Left ventricle myocardium superior (tissue), 1 donor: ENCODE measurements around the gene KRTAP19-3. TPM values are rescaled to one million over a fixed set of nuclear protein-coding genes. Genes with fewer than 3 reads are reported as not detected.
"Not testable (repeated sequence)": the region's sequence is repeated elsewhere in the genome, so short reads cannot be mapped to it uniquely, and the experiment has no call there.

Experiments used
- ATAC-seq: fragments of 200-7000 bp; cut with Tn5 transposase; one replicate; pipeline ENCODE4 v1.9.1; 2020; ENCODE audit warnings: mild to moderate bottlenecking, moderate library complexity
- DNase-seq: peaks from one replicate; pipeline ENCODE4 v3.0.0-alpha.2; 2020
- intact Hi-C: fragments of 100-400 bp; cut with micrococcal nuclease; formaldehyde crosslinking; loops from one replicate; pipeline ENCODE4 v1.11.0; 2022
- long read RNA-seq: library from polyadenylated mRNA; unstranded; transcript quantifications from one replicate; pipeline ENCODE4 v2.0.0, GENCODE V29; 2021
- total RNA-seq: library from RNA; stranded (reverse); fragmentation: NEBNext Ultra II Directional; extraction: Animal tissue kit (Norgen Biotek cat#: 25700); gene quantifications from one replicate; pipeline ENCODE4 v1.2.1, GENCODE V29; 2021
- donor health status: DM: no; HTN: yes; CAD: no; lungs with severe emphysema.

KRTAP19-3 gene
- not detected for total RNA-seq
- long read RNA-seq: 0 reads

DNA sequence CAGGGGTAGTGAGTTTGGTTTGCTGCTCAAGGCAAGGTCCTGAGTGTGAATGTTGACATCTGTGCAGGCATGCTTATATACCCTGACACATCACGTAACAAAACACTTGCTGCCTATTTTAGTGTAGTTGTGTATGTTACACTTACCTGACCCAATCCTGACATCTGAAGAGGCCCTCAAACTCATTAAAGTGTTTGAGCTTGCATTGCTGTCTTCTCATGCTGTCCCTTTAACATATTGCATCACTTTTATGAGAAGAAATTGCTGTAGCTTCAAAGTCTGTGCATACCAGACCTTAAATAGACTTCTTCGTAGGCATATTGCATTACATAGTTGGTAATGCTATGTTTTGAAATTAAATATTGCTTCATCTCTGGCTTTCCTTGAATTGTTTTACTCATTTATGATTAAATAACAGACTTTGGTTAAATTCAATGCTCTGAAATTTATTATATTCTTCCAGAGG is at the start of gene KRTAP19-3:
KRTAP19-3 (minus strand) TSS at position 51 of the 466 bp plus-strand sequence. CDS start 56 bp downstream, outside the sequence.
- DNase-seq: no peak
- ATAC-seq: no peak
- intact Hi-C loops: no loop called here

DNA sequence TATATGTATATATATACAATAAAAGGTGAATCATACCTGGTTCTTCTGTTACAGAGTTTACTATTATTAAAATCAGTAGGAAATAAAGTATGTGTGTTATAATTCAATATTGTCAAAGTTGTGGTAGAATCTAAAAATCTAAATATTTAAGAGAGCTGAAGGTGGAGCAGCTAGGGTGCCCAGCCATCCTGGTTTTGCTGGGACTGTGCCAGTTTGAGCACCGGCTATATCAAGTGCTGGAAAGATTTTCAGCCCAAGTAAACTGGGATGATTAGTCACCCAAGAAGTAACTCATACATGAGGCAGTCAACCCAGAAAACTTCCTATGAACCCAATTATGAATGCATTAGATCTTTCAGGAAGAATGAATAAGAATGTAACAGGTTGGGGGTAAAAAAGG is 27.1 kb upstream of the KRTAP19-3 start:
- intact Hi-C loops: no loop called here
- DNase-seq: no peak
- ATAC-seq: no peak

- no peak for DNase-seq
- no peak for ATAC-seq
- intact Hi-C loops: no loop called here
Observed at GRCh38 chr21:30515681-30516080, 23.9 kb upstream of the KRTAP19-3 start.

GRCh38 chr21:30505621-30506205 is 13.9 kb upstream of the KRTAP19-3 start:
- ATAC-seq, intact Hi-C loops, DNase-seq: not testable (repeated sequence)

- intact Hi-C loops: no loop called here
- ATAC-seq (no peak), DNase-seq (no peak)
Observed at GRCh38 chr21:30502041-30502440, 10.2 kb upstream of the KRTAP19-3 start, which contains the start of gene KRTAP19-5. TSS of gene KRTAP19-5 (minus strand) at chr21:30502141. CDS start at chr21:30502090, 51 bp downstream.

DNA sequence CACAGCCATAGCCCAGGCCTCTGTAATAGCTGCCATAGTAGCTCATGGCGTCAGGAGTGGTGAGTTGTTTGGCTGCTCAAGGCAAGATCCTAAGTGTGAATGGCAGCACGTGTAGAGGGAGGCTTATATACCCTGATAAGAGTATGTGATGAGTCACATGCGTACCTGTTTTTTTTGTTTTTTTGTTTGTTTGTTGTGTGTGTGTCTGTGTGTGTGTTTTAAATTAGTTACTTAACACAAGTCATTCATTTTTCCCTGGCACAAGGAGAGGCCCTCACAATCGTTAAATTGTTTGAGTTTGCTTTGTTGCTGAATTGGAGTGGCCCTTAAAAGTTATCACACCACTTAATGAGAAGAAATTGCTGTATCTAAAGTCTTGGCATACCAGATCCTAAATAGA is 5.3 kb upstream of the KRTAP19-3 start, which contains the start of gene KRTAP19-4:
KRTAP19-4 (minus strand) TSS at position 101 of the 400 bp plus-strand sequence; CDS start at position 46, 55 bp downstream.
- DNase-seq (no peak), ATAC-seq (no peak)
- intact Hi-C loops: no loop called here

- ATAC-seq (no peak), DNase-seq (no peak)
Observed at GRCh38 chr21:30487336-30487735, 4.5 kb downstream of the KRTAP19-3 start, which contains the start of gene KRTAP19-2. TSS of gene KRTAP19-2 (minus strand) at chr21:30487436. CDS start at chr21:30487348, 88 bp downstream.

GRCh38 chr21:30486180-30486579 is 5.6 kb downstream of the KRTAP19-3 start:
- DNase-seq: no peak
- intact Hi-C loops: no loop called here
- ATAC-seq: no peak

More at GRCh38 chr21:30487336-30487735, 4.5 kb downstream of the KRTAP19-3 start, which contains the start of gene KRTAP19-2:
- intact Hi-C loops: no loop called here

GRCh38 chr21:30482130-30482529 is 9.7 kb downstream of the KRTAP19-3 start:
- ATAC-seq: peak; percentile 88
- intact Hi-C loops: no loop called here
- no peak for DNase-seq

DNA sequence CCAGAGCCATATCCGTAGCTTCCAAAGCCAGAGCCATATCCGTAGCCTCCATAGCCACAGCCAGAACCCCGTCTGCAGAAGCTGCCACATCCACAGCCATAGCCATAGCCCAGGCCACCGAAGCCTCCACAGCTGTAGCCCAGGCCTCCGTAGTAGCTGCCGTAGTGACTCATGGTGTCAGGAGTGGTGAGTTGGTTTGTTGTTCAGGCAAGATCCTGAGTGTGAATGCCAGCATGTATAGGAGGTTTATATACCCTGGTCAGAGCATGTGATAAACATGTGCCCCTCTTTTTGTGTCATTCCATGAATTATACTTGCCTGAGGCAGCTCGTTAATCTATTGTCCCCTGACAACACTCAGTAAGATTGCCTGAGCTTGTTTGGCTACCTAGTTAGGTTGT is 11.7 kb downstream of the KRTAP19-3 start, which contains the start of gene KRTAP19-1:
KRTAP19-1 (minus strand) TSS at position 223 of the 400 bp plus-strand sequence; CDS start at position 173, 50 bp downstream.
- DNase-seq: no peak
- intact Hi-C loops: no loop called here
- no peak for ATAC-seq

DNA sequence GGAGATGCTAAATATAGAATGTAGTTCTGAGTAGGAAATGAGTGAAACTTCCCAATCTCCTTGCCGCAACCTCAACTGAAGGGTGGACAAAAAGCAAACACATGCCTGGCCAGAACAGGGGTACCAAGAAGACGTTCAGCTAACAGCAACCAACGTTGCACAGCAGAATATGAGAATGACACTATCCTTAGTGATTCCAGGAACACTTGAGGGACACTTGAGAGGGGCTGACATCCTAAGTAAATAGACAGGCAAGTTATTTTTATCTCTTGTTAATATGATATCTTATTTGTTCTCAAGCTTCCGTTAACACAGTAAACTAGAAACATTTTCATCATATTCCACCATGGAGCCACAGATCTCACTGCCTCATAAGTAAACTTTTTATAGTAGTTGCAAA is 12.6 kb downstream of the KRTAP19-3 start:
- intact Hi-C loops: no loop called here
- peak; percentile 62 for ATAC-seq

DNA sequence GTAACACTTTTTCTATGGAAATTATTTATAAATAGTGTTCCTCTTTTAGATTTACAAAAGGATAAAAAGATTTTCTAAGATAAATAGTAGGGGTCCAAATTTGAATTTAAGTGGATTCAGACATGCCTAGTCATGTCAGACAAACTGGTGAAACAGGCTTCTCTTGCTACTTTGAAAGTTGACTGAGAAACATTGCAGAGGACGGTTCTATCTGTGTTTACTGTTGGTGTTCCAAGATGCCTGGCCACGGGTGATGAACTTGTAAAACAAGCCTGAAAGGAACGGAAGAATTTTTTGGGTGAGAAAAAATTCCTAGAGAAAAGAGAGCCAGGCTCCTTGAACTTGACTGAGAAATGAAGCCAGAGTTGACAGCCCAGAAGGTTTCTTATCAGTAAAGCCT is 13.8 kb downstream of the KRTAP19-3 start:
- ATAC-seq (no peak), DNase-seq (no peak)
- intact Hi-C loops: no loop called here

More for the DNA sequence above, 12.6 kb downstream of the KRTAP19-3 start:
- DNase-seq: no peak

GRCh38 chr21:30468900-30469714 is 22.7 kb downstream of the KRTAP19-3 start:
- DNase-seq (no peak), ATAC-seq (no peak)
- intact Hi-C loops: no loop called here

DNA sequence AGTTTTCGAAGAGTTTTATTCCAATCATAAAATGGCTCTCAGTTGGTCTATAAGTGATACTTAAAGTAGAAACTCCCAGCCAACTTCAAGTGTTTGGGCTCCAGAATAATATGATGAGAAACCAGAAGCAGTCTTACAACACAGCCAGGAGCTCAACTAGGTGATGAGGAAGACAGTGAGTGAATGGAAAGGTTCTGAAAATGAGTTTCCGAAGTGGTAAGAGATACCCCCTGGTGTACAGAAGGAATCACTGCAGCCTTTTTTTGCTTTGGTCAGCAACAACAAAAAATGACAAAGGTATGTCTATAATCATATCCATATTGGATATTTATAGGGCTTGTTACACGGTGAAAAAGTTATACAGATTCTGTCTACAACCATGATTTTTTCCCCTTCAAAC is 28.1 kb downstream of the KRTAP19-3 start:
- intact Hi-C loops: no loop called here
- no peak for ATAC-seq
- DNase-seq: no peak

GRCh38 chr21:30448514-30448913 is 43.3 kb downstream of the KRTAP19-3 start:
- no peak for ATAC-seq
- no peak for DNase-seq
- intact Hi-C loops: no loop called here

DNA sequence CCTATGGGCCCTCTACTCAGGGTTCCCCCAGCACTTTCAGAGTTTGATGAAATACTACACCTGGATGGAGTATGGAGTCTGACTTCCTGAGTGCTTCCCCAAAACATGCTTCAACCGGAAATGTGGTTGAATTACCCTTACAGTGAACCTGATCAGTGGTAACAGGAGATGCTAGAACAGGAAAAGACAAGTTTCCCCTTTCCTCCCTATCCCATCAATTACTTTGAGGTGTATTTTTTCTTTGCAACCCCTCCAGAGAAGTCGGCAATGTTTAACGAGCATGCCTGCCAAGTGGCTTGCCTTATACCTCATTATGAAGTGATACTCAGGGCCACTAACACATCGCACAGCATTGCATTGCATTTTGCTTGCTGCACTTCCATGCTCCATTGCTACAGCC is 44.8 kb downstream of the KRTAP19-3 start:
- DNase-seq: no peak
- intact Hi-C loops: no loop called here
- no peak for ATAC-seq

GRCh38 chr21:30444204-30444603 is 47.6 kb downstream of the KRTAP19-3 start:
- ATAC-seq (peak; percentile 78), DNase-seq (no peak)
- intact Hi-C loops: loop anchor here (2.0 to 5.0 kb wide), 2 partner anchors 289 to 643 kb away; no protein-coding TSS in a partner anchor

DNA sequence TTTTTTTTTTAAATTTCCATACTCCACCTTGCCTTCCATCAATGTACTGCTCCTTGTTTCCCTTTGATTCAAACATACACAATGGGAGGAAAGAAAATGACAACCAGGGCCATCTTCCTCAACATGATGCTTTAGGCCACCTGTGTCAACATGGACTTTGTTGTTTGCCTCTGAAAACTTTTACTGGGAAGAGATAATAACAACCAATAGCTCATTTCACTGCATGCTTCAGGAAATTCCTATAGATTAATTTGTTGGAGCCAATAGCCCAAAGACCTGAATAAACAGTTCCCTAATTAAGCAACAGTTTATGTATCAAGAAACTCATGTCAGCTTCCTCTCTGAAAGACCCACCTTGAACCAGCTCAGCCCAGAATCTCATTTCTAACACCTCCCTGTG is 48.6 kb downstream of the KRTAP19-3 start:
- intact Hi-C loops: loop anchor here (5.0 kb wide), 1 partner anchor 644 kb away; no protein-coding TSS in a partner anchor
- DNase-seq: no peak
- ATAC-seq: no peak
